GF-D8 (cell line): ENCODE data around the gene BCDIN3D.
"Not testable (repeated sequence)": the region's sequence is repeated elsewhere in the genome, so short reads cannot be mapped to it uniquely, and the experiment has no call there.

ENCODE experiments used
- DNase-seq: peaks from one replicate; lab custom pipeline; 2025; lab: John Stamatoyannopoulos, UW

Gene BCDIN3D

DNA sequence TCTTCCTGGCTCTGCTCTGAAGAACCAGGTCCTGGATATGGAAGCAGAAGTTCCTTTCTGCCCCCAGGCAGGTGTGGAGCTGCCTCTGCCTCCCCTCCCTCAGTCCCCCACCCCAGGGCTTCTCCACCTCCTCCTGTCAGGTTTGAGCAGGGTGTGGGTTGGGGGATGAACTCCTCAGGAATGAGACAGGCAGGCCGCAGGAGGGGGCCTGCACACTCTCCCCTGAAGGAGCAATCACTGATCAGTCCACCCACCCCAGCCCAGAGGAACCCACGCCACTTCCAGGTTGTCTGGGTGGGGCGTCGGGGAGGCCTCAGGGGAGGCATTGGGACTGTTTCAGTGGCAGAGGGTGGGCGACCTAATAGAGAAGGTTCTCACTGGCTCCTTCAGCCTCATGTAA, 34.2 kb upstream of the BCDIN3D start:
- DNase-seq = no peak

DNA sequence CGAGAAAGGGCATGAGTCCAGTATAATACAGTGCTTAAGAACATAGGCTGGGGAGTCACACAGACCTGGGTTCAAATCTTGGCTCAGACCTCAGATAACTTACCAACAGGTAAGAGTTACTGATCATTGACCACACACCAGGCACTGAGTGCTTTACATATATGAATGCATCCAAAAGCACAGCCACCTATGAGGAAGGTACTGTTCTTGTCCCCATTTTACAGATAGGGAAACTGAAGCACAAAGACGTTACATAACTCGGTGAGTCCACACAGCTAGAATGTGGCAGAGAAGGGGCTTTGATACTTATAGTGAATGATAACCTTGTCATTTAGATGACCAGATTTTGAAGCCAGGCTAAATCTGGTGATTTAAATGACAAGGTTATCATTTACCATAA, 33.2 kb upstream of the BCDIN3D start:
- no peak for DNase-seq

DNA sequence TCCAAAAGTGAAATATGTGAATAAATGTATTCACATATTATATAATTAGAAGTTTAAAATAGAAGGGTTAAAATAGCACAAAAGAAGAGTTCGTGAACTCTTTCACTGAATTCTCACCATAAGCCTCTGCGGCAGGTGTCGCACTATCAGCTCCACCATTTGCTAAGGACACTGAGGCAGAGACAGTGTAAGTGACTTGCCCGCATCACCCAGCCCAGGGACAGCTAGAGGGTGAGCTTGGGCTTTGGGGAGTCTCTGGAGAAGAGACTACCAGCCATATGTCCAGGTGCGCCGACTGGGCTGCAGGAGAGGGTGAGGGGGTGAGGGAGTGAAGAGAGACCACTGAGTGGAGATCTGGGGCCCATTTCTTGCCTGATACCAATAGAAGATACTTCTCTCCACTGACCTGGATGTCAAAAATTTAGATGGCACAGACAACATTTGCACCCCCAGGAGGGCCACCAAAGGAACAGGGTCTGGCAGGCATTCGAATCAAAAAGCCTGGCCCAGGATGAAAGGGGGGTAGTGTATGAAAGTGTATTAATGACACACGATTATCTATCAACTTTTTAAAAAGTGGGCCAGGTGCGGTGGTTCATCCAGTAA, 32.3 kb upstream of the BCDIN3D start:
- DNase-seq = no peak

DNA sequence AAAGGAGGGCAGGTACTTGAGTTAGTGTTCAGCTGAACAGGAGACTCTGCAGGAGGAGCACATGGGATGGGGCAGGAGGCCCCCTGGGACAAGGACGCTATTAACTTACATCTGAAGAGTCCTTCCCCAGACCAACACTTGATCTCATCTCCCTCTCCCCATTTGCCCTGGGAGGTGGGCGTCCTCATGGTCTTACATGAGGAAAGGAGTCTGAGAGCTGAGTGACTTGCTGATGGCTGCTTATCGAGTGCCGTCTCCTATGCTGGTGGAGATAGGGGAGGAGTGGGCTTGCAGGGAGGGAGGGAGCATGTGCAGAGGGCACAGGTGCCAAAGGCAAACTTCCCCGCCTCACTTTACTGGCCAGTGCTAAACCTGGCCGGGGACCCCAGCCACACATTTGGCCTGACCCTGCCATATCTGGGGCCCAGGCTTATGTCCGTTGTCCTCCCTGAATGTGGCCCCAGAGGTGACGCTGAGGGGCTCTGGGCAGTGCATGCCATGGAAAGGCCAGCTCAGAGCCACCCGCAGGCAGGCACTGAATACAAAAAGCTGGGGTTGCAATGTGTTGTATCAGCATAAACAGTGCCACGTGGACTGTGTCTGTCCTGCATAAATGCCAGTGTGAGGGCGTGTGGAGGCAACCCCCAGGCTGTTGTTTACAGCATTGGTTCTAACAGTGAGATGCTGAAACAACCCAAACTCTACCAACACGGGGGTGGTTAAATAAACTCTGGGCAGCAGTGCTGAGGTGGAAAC, 31.4 kb upstream of the BCDIN3D start:
- DNase-seq = no peak

DNA sequence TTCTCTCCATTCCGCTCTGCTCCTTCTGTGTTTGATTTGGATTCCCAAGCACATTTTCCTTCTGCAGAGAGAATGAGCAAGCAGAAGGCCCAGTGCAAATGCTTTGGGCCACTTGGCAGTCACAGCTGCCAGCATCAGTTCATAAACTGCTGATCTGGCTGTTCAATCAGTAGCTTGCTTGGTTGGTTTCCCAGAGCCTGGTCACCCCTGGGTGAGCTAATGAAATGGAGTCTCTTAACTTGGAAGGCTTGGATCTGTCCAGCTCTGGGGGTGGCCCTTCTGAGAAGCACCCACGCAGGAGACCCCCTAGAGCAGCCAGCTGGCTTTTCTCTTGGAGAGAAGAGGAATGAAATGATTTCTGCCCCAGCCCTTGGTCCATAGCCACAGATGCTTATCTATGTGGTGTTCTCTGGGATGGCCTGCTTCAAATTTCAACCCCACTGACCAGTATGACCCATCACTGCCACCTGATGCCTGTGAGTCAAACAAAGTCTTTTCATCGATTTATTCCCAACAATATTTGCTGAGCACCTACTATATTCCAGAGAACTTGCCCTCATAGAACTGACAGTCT, 30.5 kb upstream of the BCDIN3D start:
- no peak for DNase-seq

DNA sequence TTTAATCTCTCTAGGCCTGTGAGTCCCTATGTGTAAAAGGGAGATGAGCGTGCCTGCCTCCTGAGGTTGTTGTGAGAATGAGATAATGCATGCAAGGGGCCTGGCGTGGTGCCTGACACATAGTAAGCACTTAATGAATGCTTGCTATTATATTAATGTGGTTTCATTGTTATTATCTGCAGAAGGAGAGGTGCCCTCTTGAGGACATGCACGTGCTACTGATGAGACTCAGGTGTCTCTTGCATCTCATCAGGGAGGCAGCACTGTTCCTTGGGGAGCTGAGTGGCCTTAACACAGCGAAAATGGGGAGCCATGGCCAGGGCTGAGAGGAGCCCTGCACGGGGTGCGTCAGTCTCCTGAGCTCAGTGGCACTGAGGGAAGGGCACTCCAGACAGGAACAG, 29.9 kb upstream of the BCDIN3D start:
- no peak for DNase-seq

DNA sequence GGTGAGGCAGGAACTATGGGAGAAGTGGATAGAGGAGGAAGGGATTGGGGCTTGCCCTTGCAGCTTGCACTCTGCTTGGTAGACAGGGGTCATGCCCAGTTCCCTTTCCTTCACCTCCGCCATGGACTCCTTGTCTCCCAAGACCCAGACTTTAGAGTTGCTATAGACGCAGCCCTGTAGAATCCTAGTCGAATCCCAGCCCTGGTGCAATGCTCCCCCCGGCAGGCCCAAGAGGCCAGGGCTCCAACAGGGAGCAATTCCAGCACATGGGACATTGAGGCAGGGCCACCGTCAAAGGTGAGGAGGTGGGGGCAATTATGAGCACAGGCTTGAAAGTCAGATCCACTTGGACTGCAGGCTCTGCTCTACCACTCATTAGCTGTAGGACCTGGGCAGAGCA, 29.5 kb upstream of the BCDIN3D start:
- DNase-seq = no peak

DNA sequence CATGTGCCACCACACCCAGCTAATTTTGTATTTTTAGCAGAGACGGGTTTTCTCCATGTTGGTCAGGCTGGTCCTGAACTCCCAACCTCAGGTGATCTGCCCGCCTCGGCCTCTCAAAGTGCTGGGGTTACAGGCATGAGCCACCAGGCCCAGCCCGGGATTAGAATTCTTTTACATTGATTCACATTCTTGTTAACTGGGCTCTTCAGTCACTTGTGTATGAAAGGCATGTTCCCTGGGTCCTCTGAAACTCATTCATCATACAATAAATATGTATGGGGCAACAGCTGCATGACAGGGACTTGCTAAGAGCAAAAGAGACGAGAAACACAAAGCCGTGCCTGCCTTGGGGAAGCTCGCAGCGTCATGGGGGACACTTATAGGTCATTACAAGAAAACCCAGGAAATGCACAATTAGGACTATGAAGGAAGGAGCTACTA, 28.9 kb upstream of the BCDIN3D start:
- not testable (repeated sequence) for DNase-seq

DNA sequence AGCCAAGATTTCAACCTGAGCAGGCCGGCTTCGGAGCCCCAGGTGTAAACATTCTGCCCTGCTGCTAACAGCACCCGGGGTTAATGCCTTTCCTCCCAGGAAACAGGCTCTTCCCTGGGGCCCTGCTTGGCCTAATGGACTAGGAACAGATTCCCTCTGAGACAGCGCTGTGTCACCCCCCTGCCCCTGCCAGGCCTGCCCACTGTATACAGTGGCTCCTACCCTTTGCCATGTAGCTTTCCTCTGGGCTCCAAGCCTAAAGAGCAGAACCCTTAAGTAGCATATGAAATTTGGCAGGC, 28.3 kb upstream of the BCDIN3D start:
- DNase-seq = no peak

DNA sequence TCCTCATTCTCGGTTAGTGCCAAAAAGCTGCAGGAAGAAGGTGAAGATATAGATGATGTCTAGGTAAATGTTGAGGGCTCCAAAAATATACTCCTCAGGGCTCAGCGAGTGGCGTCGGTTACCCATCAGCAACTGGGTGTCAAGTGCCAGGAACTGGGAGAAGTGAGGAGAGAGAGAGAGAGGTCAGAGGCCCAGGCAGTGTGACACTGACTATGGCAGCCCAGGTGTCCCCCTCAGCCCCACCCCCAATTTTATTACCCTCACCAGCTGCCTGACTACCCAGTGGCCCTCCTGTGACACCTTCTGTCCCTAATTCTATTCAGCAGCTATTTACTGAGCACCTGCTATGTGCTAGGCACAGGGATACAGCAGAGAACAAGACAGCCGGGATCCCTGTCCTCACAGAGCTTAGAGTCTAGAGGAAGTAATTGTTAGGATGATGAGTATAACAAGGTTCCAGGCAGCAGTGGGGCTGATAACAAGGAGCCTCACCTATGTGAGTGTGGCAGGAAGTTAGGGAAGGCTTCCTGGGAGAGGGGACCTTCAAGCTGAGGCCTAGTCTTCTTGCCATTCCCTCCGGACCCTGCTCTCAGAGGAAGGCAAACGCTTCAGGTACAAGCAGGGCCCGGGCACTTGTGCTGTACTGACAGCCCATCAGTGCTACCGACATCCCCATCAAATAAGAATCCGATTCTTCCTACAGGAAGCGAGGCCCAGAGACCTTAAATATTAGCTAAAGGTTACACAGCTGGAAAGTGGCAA, 27.8 kb upstream of the BCDIN3D start:
- DNase-seq = no peak

DNA sequence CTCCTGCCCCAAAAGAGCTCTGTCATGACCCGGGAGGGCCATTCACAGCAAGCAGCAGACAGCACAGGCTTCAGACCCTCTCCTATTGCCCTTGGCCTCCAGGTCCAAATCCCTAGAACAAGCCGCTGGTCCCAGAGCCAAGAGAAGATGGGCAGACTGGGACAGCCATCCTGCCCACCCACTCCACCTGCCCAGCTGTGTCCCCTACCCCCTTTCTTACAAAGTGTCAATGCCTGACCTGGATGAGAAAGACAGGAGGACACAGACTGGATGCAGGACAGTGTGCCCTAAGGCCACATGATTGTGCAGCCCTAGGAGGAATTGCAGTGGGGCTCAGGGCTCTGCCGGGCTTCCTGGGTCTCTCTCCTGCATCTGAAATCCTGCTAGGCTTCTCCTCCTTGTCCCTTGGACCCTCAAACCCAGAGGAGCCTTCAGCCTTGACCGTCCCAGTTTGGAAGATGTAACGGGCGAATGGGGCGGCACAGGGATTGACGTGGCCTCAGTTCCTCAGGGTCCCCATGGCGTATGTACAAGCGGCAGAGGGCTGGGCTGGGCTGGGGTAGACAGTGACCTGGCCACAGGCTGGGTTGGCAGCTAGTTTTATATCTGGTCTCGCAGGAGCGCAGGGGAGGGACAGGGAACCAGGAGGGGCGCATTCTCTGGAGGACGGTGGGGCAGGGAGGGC, 27.1 kb upstream of the BCDIN3D start:
- no peak for DNase-seq

DNA sequence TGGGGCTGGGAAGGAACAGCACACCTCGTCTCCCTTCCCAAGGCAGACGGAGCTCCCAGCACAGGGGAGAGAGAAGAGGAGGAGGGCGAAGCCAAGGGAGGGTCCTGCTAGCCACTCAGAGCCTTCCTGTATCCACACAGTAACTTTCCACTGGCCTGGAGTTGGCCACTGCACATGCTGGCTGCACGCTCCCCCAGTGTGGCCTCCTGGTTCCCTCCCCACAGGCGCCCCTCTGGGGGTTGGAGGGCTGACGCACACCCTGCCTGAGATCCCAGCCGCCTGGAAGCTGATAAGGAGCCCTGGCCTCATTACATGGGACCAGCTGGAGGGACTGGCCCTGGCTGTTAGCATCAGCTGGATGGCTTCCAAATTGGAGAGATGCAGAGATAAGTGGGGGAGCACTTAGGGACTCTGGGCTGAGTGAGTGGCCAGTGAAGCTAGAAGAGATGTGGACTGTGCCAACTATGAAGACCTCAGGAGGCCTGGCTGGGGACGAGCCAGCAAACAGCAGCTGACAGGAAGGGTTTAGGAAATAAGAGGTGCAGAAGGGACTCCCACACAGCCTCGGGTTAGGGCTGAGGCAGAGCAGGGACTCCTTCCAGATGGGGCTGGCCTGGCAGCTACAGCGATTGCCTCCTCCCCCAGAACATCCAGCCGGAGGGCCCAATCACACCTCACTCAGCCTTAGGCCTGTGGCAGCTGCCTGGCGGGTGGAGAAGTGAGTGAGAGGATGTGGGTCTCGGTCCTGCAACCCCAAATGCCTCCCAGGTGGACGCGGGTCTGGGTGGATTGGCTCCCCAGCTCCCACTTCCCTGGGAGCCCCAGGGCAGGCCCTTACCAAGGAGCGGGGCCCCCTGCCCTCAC, 26.3 kb upstream of the BCDIN3D start:
- peak; percentile 95 for DNase-seq

DNA sequence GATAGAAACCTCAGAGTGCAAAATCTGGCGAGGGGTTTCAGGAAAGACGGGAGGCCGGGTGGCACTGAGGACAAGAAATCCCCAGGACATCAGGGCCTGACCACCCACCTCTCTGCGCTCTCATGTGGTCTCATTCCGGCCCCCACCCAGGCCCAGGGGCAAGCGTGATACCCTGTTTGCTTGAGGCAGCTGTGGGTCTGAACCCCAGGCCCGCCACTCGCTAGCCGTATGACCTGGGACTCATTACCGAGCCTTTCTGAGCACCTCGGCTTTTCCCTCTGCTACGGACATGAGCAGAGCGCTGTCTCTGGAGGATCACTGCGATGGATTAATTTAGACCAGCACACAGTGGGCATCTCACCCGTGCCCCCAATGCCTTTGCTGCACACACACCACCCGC, 25.5 kb upstream of the BCDIN3D start:
- no peak for DNase-seq

DNA sequence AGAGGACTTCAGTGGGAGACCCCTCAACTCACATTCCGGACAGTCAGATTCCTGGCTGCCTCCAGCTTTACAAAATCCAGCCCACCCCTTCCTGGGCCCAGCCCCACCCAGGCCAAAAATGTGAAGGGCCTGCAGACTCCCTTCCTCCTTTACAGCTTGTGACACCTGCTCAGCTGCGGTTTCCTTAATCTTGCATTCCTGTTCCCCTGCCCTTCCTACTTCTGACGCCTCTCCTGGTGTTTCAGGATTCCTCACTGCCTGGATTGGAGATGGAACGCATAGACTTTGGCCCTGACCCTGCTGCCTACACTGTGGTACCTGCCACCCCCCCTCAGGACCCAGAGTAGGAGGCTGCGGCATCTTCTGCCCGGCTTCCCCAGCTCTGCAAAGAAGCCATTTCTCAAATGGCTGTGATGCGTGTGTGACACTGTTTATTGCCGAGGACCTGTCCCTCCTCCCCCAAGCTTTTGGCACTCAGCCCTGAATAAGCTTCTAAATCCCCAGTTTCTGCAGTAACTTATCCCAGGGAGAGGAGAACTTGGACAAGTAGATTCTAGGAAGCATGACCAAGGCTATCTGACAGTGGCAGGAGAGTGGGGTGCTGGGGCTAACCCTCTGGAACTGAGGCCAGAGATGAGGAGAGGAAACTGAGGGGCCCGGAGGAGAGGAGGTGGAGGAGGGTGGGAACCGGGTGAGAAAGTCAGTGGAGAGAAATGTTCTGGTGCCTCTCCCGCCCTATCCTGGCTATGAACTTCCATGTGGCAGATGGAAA, 24.9 kb upstream of the BCDIN3D start:
- DNase-seq = no peak

DNA sequence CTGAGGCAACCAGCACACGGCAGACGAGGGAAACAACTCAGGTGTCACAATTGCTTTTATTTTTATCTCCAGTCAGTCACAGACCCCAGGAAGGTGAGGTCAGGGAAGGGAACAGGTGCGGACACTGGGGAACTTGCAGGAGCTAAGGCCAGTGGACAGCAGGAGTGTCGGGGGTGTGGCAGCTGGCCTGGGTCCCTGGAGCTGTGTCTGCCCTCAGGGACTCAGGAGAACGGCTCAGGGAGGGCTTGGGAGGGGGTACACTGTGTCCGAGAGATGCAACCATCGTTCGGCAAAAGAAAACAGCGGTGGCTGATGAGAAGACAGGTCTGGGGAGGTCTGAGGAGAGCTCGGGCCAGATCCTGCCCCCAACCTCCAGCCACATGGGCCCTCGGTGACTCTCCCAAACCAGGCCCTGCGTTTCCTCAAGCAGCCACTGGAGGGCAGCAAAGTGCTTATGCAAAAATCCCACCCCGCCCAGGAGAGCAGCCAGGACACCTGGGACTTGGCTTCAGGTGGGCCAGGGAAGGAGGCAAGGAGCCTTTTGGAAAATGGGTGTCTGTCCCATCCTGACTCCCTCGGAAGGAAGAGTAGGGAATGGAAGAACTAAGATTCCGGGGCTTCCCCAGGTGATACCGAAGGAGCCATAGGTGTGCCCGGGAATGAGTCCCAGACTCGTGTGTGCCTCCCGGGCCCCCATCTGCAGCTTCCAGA, 24.1 kb upstream of the BCDIN3D start:
- no peak for DNase-seq

DNA sequence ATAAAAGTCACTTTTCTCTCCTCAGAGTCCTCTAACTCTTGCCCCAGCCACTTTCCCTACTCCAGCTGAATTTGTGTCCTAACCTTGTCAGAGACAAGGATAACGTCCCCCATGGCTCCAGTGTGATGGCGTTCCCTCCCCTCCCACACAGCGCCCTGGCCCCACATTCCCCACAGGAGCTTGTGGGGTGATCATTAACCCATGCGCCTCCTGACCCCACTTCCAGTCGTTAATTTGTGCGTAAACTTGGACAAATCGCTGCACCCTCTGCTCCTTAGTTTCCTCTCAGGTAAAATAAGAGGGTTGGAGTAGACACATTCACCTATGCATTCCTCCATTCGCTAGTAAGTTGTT, 22.9 kb upstream of the BCDIN3D start:
- no peak for DNase-seq

DNA sequence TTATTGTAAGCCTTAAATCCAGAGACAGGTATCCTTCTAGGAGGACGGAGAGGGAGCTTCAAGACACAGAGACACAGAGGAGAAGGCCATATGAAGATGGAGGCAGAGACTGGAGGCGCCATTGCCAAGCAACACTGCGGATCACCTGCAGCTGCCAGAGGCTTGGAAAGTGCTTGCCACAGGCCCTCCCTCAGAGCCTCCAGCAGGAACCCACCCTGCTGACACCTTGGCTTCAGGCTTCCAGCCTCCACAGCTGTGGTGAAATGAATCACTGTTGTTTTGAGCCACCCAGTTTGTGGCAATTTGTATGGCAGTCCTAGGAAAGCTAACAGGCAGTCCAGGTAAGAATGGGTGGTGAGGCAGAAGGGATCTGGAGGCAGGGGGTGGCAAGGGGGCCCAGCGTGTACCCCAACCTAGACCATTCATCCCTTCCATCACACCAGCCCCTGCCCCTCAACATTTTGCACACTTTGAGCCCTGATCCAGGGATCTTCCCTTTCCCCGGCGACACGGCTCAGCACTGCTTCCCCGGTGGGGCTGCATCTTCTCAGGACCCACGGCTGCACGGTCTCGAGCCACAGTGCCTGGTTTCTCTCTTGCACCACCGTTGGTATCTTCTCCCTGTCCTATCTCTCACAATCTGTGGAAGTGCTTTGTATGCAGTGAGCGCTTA, 22.3 kb upstream of the BCDIN3D start:
- no peak for DNase-seq

DNA sequence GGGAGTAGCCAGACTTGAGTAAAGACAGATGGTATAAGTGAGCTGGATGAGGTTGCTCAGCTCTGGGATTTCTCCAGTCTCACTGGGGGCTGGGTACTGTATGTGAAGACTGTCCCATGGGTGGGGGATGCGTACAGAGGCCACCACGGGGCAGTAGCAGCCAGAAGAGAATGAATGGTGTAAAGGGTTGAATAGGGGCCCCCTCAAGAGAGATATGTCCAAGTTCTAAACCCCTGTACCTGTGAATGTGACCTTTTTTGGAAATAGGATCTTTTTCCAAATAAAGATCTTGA, 21.8 kb upstream of the BCDIN3D start:
- DNase-seq = no peak

DNA sequence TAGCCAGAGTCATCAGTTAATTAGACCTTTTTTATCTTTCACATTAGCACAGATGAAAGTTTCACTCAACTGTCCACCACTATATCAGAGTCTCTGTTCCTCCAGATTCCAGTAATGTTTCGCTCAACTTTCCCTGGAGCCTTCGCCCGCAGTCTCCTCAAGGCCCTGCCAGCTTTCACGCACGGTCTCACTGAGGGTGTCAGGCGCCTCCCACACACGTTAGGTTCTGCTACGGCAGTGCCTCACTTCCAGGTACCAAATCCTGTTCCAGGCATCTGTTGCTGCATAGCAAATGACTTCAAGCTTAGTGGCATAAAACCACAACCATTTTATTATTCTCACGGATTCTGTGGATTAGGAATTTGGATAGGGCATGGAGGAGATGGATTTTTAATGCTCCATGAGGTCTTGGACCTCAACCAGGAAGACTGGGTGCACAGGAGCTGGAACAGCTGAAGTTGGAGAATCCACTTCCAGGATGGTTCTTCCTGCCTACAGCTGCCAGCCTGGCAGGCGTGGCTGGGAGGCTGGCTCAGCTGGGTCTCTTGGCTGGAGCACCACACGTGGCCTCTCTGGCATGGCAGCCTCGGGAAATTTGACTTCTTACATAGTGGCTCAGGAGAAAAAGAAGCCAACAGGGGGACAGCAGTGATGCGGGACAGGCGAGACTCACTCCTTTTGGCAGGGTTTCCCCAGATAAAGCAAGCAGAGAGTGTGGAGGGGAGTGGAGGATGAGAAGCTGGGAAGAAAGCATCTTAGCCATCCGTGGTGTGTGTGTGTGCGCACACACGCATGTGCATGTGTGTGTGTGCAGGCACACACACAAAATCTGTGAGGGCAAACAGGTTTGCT, 21.3 kb upstream of the BCDIN3D start:
- DNase-seq = no peak
